ENCODE results near the gene ITPA. TPM values are rescaled to one million over a fixed set of nuclear protein-coding genes. Genes with fewer than 3 reads are reported as not detected.

The ITPA gene
- total and polyA plus RNA-seq, 12 donors: 15.8 to 53.6 (median 22.9) TPM

DNA sequence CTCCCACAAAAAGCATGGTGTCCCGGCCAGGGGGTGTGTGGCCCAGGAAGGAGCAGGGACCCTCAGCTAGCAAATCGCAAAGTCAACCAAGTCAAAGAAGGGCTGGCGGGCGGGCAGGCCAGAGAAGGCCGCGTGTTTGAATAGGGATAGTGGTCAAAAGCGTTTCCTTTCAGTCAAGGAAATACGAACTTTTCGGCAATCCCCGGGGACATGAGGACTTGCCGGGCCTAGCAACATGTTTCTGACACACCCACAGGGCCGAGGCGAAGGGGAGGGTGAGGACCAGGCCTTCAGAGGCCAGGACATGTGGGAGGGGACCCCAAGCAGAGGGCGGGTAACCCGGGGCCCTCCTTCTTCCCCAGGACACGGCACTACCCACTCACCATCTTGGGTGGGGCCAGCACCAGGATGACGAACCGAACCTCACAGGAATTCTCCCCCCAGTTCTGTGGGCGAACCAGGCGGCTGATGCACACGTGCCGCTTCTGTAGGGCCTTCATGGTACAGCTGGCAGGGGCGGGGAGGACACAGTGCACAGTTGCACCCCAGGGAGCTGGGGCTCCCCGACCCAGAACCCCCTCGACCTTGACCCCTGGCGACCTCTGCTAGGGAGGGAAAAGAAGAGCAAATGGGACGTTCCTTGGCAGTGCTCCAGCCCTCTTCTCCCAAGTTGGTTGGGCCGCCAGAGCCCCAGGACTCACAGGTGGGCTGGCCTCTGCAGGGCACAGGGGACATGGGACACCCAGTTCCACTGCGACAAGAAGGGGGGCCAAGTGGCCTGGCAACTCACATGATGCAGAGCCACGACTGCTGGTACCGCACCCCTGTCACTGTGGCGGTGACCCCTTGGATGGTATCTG is 24.1 kb downstream of the ITPA start:
- ATAC-seq (no peak), DNase-seq (no peak)
- intact Hi-C loops (cut with DNase I): no loop called here
- no peaks in the 10 kb centered on the region for H3K36me3 ChIP-seq
- H3K4me1 ChIP-seq: peaks cover under 1 to 9% (median 8%) of the 10 kb centered on the region in 9 donors
- H3K27me3 ChIP-seq: peaks cover 5 to 31% (median 25%) of the 10 kb centered on the region in 7 donors
- no peaks in the 10 kb centered on the region for H3K9me3 ChIP-seq
- no peak overlapping the region for H3K27ac ChIP-seq
- H3K4me3 ChIP-seq: no peak overlapping the region
- WGBS, 2 donors: 88 to 90% methylated on average over 32 of the region's 32 CpGs
- no peak for TF ChIP-seq CTCF (IDR thresholded peaks at IDR 0.05)

GRCh38 chr20:3233991-3234498 is 24.7 kb downstream of the ITPA start:
- DNase-seq (no peak), ATAC-seq (no peak)
- peaks cover 2 to 15% (median 12%) of the 10 kb centered on the region in 9 donors for H3K4me1 ChIP-seq
- H3K9me3 ChIP-seq: no peaks in the 10 kb centered on the region
- H3K36me3 ChIP-seq: no peaks in the 10 kb centered on the region
- peaks cover 12 to 37% (median 32%) of the 10 kb centered on the region in 7 donors for H3K27me3 ChIP-seq
- TF ChIP-seq CTCF (IDR thresholded peaks at IDR 0.05): no peak
- no peak overlapping the region for H3K4me3 ChIP-seq
- no peak overlapping the region for H3K27ac ChIP-seq
- 88 to 94% methylated on average over 25 of the region's 25 CpGs for WGBS, 2 donors
- intact Hi-C loops (cut with DNase I): no loop called here

GRCh38 chr20:3235666-3236324 is 26.5 kb downstream of the ITPA start:
- no peak for DNase-seq
- no peak for ATAC-seq
- H3K4me1 ChIP-seq: peaks cover 9 to 26% (median 22%) of the 10 kb centered on the region in 9 donors
- TF ChIP-seq CTCF (IDR thresholded peaks at IDR 0.05): no peak
- intact Hi-C loops (cut with DNase I): no loop called here
- WGBS, 2 donors: 86 to 91% methylated on average over 4 of the region's 4 CpGs
- no peaks in the 10 kb centered on the region for H3K9me3 ChIP-seq
- H3K4me3 ChIP-seq: no peak overlapping the region
- no peak overlapping the region for H3K27ac ChIP-seq
- H3K36me3 ChIP-seq: no peaks in the 10 kb centered on the region
- peaks cover 18 to 55% (median 49%) of the 10 kb centered on the region in 7 donors for H3K27me3 ChIP-seq

Measured in heart right ventricle (tissue), 16 donors.